Measurements from ENCODE around the gene GJA10.

Gene GJA10

GRCh38 chr6:89930789-89931188 is 36.5 kb downstream of the GJA10 start:
- Histone ChIP-seq H3K4me3 (ENCODE audit: insufficient read depth, low read depth, low read length, poor library complexity, severe bottlenecking) (no peak overlapping the region), H3K36me3 (ENCODE audit: control insufficient read depth, insufficient read depth, low read length) (peaks cover 30% of the 10 kb centered on the region), H3K27me3 (replicated peaks; ENCODE audit: control insufficient read depth, insufficient read depth, low read length, poor library complexity, severe bottlenecking) (no peaks in the 10 kb centered on the region), H3K4me1 (ENCODE audit: control insufficient read depth, insufficient read depth, low read length, poor library complexity, severe bottlenecking) (no peaks in the 10 kb centered on the region), H3K9me3 (ENCODE audit: control insufficient read depth, low read length) (no peaks in the 10 kb centered on the region), H3K27ac (ENCODE audit: insufficient read depth, low read length, poor library complexity, severe bottlenecking) (no peak overlapping the region)
- DNase-seq, result no peak

DNA sequence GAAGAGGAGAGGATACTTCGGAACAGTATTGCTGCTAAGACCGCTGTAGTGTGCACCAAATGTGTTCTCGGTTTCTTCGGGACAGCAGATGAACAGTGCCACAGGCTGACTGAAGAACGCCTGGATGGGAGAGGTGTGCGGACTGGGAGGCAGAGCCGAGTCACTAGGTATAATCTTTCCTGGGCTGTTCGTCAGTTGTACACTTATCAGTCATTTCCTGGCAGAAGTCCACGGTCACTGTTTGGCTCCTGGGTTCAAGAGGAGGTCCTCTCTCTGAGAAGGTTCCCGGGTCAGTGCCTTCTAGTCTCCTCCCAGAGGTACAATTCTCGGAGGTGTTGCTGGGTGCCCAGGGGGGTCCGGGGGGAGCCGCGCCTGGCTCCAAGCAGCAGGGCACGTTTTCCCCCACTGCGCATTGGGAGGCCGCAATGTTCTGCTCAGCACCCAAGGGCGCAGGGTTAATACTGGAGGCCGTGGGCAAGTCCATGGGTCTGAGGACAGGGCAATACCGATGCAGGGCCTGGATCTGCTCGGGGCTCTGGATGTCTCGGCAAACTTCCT is 38.1 kb downstream of the GJA10 start:
- no peak for DNase-seq
- Histone ChIP-seq H3K4me1 (ENCODE audit: control insufficient read depth, insufficient read depth, low read length, poor library complexity, severe bottlenecking) (no peaks in the 10 kb centered on the region), H3K36me3 (ENCODE audit: control insufficient read depth, insufficient read depth, low read length) (peaks cover 45% of the 10 kb centered on the region), H3K4me3 (ENCODE audit: insufficient read depth, low read depth, low read length, poor library complexity, severe bottlenecking) (no peak overlapping the region), H3K27ac (ENCODE audit: insufficient read depth, low read length, poor library complexity, severe bottlenecking) (no peak overlapping the region), H3K9me3 (ENCODE audit: control insufficient read depth, low read length) (no peaks in the 10 kb centered on the region), H3K27me3 (replicated peaks; ENCODE audit: control insufficient read depth, insufficient read depth, low read length, poor library complexity, severe bottlenecking) (no peaks in the 10 kb centered on the region)

DNA sequence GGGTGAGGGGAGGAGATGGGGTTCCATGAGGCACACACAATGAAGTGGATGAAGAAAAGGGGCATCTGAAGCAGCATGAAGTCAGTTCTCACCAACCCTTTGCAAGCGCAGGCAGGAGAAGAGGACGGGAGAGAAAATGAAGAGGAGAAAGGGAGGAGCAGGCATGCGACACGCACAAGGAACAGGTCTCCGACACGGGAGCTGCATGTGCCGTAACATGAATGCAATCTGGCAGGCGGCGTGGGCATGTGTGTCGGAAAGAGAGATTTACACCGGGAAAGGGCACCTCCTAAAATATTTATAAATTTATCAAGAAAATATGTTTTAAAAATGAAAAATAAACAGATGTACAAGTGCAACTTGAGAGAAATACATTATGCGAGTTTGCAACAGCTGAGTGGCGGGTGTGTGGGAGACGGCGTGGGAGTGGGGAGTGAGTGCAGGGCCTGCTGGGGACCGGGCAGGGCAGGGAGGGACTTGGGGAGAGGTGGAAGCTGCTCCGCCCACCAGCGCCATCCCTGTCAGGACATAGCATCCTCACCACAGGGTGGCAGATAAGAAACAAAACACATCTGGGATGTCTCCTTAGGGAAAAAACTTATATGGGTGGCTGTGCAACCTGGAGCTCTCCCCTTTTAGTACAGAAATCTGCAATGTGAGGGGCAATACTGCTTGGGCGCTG is 40.6 kb downstream of the GJA10 start:
- H3K9me3 ChIP-seq (ENCODE audit: control insufficient read depth, low read length), result no peaks in the 10 kb centered on the region
- H3K27me3 ChIP-seq (replicated peaks; ENCODE audit: control insufficient read depth, insufficient read depth, low read length, poor library complexity, severe bottlenecking), result no peaks in the 10 kb centered on the region
- H3K27ac ChIP-seq (ENCODE audit: insufficient read depth, low read length, poor library complexity, severe bottlenecking), result no peak overlapping the region
- no peak overlapping the region for H3K4me3 ChIP-seq (ENCODE audit: insufficient read depth, low read depth, low read length, poor library complexity, severe bottlenecking)
- no peaks in the 10 kb centered on the region for H3K4me1 ChIP-seq (ENCODE audit: control insufficient read depth, insufficient read depth, low read length, poor library complexity, severe bottlenecking)
- DNase-seq, result no peak
- H3K36me3 ChIP-seq (ENCODE audit: control insufficient read depth, insufficient read depth, low read length), result peaks cover 49% of the 10 kb centered on the region

- no peaks in the 10 kb centered on the region for H3K27me3 ChIP-seq (replicated peaks; ENCODE audit: control insufficient read depth, insufficient read depth, low read length, poor library complexity, severe bottlenecking)
- H3K9me3 ChIP-seq (ENCODE audit: control insufficient read depth, low read length), result no peaks in the 10 kb centered on the region
- DNase-seq, result no peak
- H3K27ac ChIP-seq (ENCODE audit: insufficient read depth, low read length, poor library complexity, severe bottlenecking), result no peak overlapping the region
- peaks cover 49% of the 10 kb centered on the region for H3K36me3 ChIP-seq (ENCODE audit: control insufficient read depth, insufficient read depth, low read length)
- no peak overlapping the region for H3K4me3 ChIP-seq (ENCODE audit: insufficient read depth, low read depth, low read length, poor library complexity, severe bottlenecking)
- no peaks in the 10 kb centered on the region for H3K4me1 ChIP-seq (ENCODE audit: control insufficient read depth, insufficient read depth, low read length, poor library complexity, severe bottlenecking)
Measured at GRCh38 chr6:89936177-89936576, 41.9 kb downstream of the GJA10 start.

- Histone ChIP-seq H3K9me3 (ENCODE audit: control insufficient read depth, low read length) (no peaks in the 10 kb centered on the region), H3K4me3 (ENCODE audit: insufficient read depth, low read depth, low read length, poor library complexity, severe bottlenecking) (no peak overlapping the region), H3K27me3 (replicated peaks; ENCODE audit: control insufficient read depth, insufficient read depth, low read length, poor library complexity, severe bottlenecking) (no peaks in the 10 kb centered on the region), H3K36me3 (ENCODE audit: control insufficient read depth, insufficient read depth, low read length) (peaks cover 37% of the 10 kb centered on the region), H3K27ac (ENCODE audit: insufficient read depth, low read length, poor library complexity, severe bottlenecking) (no peak overlapping the region), H3K4me1 (ENCODE audit: control insufficient read depth, insufficient read depth, low read length, poor library complexity, severe bottlenecking) (no peaks in the 10 kb centered on the region)
- no peak for DNase-seq
Measured at GRCh38 chr6:89938014-89938413, 43.7 kb downstream of the GJA10 start.

- no peaks in the 10 kb centered on the region for H3K27me3 ChIP-seq (replicated peaks; ENCODE audit: control insufficient read depth, insufficient read depth, low read length, poor library complexity, severe bottlenecking)
- no peaks in the 10 kb centered on the region for H3K4me1 ChIP-seq (ENCODE audit: control insufficient read depth, insufficient read depth, low read length, poor library complexity, severe bottlenecking)
- DNase-seq, result no peak
- H3K27ac ChIP-seq (ENCODE audit: insufficient read depth, low read length, poor library complexity, severe bottlenecking), result no peak overlapping the region
- H3K36me3 ChIP-seq (ENCODE audit: control insufficient read depth, insufficient read depth, low read length), result peaks cover 29% of the 10 kb centered on the region
- no peak overlapping the region for H3K4me3 ChIP-seq (ENCODE audit: insufficient read depth, low read depth, low read length, poor library complexity, severe bottlenecking)
- H3K9me3 ChIP-seq (ENCODE audit: control insufficient read depth, low read length), result no peaks in the 10 kb centered on the region
Measured at GRCh38 chr6:89939144-89939543, 44.9 kb downstream of the GJA10 start.

DNA sequence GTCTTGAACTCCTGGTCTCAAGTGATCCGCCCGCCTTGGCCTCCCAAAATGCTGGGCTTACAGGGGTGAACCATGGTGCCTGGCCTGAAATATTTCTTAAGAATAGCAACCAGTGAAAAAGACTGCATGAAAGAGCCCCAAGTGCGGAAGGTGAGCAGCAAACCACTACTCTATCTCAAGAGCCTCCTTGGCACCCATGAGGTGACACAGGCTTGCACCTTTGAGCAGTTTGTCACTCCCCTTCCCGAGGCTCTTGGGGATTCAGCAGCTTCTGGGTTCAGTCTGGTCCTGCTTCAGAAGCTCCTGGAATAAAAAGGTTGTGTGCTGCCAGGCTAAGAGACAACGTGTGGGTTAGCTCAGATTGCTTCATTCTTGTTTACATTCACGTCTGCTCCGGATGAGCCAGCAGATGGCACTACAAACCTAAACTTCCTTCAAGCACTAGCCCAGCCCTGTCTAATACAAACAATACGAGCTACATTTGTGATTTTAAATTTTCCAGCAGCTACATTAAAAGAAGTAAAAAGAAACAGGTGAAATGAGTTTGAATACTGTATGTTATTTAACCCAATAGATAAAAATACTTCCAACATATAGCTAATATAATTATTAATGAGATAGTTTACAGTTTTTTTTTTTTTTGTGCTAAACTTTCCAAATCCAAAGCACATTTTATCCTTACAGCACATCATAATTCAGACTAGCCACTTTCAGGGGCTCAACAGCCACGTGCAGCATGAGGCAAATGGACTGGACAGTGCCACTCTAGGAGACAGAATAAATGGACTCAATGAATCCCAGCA is 46.2 kb downstream of the GJA10 start:
- H3K27ac ChIP-seq (ENCODE audit: insufficient read depth, low read length, poor library complexity, severe bottlenecking), result no peak overlapping the region
- H3K4me1 ChIP-seq (ENCODE audit: control insufficient read depth, insufficient read depth, low read length, poor library complexity, severe bottlenecking), result no peaks in the 10 kb centered on the region
- no peak overlapping the region for H3K4me3 ChIP-seq (ENCODE audit: insufficient read depth, low read depth, low read length, poor library complexity, severe bottlenecking)
- no peaks in the 10 kb centered on the region for H3K9me3 ChIP-seq (ENCODE audit: control insufficient read depth, low read length)
- DNase-seq, result peak; percentile 36 to 52 (median 46)
- peaks cover 28% of the 10 kb centered on the region for H3K36me3 ChIP-seq (ENCODE audit: control insufficient read depth, insufficient read depth, low read length)
- no peaks in the 10 kb centered on the region for H3K27me3 ChIP-seq (replicated peaks; ENCODE audit: control insufficient read depth, insufficient read depth, low read length, poor library complexity, severe bottlenecking)

DNA sequence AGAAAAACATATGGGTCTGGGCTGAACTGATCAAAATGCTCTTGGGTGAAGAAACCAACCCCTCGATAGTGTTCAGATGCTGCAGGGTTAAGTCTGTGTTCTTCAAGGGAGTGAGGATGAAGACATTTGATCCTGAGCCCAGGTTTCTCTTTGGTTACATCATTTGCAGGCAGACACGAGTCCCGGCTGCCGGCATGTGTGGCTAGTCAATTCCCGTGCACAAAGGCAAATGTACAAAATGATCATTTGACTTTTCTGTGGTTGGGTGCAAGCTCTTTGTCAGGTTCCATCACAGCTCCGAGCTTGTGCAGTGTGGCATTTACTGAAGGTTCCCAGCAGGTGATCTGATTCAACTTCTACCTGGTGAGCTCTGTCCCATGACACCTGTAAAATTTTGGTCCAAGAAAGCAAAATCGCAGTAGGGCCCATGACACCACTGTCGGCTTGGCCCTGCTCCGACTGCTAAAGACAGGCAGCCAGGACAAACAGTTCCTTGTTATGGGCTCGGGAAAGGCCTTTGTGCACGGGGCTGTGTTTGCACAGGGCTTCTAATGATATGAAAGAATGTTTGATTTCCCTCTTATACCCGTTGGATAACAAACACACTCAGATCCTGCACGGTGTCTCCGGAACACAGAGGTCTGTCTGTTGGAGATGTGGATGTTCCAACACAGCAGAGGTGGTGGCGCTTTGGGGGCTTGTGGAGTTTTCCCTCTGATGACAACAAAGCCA is 46.9 kb downstream of the GJA10 start:
- Histone ChIP-seq H3K27ac (ENCODE audit: insufficient read depth, low read length, poor library complexity, severe bottlenecking) (no peak overlapping the region), H3K36me3 (ENCODE audit: control insufficient read depth, insufficient read depth, low read length) (peaks cover 22% of the 10 kb centered on the region), H3K4me3 (ENCODE audit: insufficient read depth, low read depth, low read length, poor library complexity, severe bottlenecking) (no peak overlapping the region), H3K4me1 (ENCODE audit: control insufficient read depth, insufficient read depth, low read length, poor library complexity, severe bottlenecking) (no peaks in the 10 kb centered on the region), H3K9me3 (ENCODE audit: control insufficient read depth, low read length) (no peaks in the 10 kb centered on the region), H3K27me3 (replicated peaks; ENCODE audit: control insufficient read depth, insufficient read depth, low read length, poor library complexity, severe bottlenecking) (no peaks in the 10 kb centered on the region)
- DNase-seq, result no peak

DNA sequence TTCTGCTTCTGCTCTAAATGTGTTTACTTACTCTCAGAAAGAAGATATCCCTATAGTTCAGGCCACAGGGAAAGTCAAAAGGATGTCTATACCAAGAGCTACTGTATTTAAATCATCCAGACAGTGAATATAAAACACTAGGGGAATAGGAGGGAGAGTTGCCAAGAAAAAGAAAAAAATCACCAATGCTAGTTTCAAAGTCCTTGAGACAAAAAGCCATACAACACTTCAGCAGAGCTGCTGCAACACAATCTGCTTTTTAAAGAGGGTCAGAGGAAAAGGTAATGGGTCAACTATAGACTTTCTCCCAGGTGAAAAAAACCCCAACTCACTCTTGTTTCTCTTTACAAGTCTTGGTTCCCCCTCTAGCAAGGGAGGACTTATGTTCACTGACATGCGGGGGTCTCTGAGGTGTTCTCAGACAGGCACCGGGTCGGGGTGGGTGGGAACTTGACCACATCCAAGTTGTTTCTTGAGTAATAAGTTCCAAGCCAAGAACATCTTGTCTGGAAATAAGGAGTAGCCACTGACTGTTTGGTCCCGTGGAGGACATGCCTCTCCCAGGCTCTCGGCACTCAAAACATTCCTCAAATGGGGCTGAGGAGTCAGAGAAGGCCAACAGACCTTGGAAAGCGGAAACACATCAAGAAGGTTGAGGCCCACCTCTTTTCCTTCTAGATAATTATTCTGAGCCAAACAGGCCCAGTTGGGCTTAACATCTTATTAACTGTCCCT is 47.7 kb downstream of the GJA10 start:
- Histone ChIP-seq H3K27me3 (replicated peaks; ENCODE audit: control insufficient read depth, insufficient read depth, low read length, poor library complexity, severe bottlenecking) (no peaks in the 10 kb centered on the region), H3K9me3 (ENCODE audit: control insufficient read depth, low read length) (no peaks in the 10 kb centered on the region), H3K4me3 (ENCODE audit: insufficient read depth, low read depth, low read length, poor library complexity, severe bottlenecking) (no peak overlapping the region), H3K27ac (ENCODE audit: insufficient read depth, low read length, poor library complexity, severe bottlenecking) (no peak overlapping the region), H3K36me3 (ENCODE audit: control insufficient read depth, insufficient read depth, low read length) (peaks cover 14% of the 10 kb centered on the region), H3K4me1 (ENCODE audit: control insufficient read depth, insufficient read depth, low read length, poor library complexity, severe bottlenecking) (no peaks in the 10 kb centered on the region)
- DNase-seq, result no peak

All from effector memory CD4-positive, alpha-beta T cell (primary cell).